Astrocyte of the spinal cord (primary cell): ENCODE results near the gene GTSE1.
A peak's percentile ranks its signal among the peaks of the same experiment; 100 is the strongest.

ENCODE experiments used
- DNase-seq: peaks from one replicate; pipeline ENCODE4 v3.0.0; 2011; ENCODE audit warnings: low read depth, low spot score
- H3K4me3 ChIP-seq: 2 replicates; pipeline ENCODE4 v1.5.1; 2011; ENCODE audit warnings: low read depth, mild to moderate bottlenecking, low read length, moderate library complexity
- in situ Hi-C: cut with HindIII; loops from 2 replicates; pipeline ENCODE4 v1.10.0; 2017; ENCODE audit warnings: low sequenced_read_pairs
- TF ChIP-seq, protein P1 (sequence below): IDR thresholded peaks from 2 replicates; pipeline ENCODE4 v1.5.1; 2012; ENCODE audit warnings: low read depth, mild to moderate bottlenecking, low read length, inconsistent platforms

Gene GTSE1

DNA sequence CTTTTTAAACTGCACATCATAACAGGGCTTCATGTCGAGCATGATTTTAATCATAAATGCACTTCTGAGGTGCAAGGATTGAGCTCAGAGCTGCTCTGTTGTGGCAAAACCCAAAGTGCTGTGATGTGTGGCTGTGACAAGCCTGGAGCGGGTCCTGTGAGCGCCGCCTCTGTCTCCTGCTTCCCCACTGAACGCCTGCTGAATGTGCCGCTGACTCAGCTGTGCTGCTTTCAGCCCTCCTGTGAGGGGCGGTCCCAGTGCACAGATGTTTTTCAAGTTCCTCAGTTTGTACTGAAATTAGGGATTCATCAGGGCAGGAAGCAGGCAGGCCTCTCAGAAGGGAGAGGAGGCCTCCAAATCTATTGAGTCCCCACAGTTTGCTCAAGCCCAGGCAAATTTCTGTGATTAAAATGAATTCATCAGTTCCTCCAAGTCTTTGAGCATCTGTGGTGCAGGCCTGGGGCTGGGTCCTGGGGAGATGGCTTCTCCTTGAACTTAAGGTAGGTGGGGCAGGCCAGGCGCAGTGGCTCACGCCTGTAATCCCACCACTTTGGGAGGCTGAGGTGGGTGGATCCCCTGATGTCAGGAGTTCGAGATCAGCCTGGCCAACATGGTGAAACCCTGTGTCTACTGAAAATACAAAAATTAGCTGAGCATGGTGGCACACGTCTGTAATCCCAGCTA is 3.0 kb upstream of the GTSE1 start:
- DNase-seq, result peak; percentile 59
- TF ChIP-seq, protein P1, sequence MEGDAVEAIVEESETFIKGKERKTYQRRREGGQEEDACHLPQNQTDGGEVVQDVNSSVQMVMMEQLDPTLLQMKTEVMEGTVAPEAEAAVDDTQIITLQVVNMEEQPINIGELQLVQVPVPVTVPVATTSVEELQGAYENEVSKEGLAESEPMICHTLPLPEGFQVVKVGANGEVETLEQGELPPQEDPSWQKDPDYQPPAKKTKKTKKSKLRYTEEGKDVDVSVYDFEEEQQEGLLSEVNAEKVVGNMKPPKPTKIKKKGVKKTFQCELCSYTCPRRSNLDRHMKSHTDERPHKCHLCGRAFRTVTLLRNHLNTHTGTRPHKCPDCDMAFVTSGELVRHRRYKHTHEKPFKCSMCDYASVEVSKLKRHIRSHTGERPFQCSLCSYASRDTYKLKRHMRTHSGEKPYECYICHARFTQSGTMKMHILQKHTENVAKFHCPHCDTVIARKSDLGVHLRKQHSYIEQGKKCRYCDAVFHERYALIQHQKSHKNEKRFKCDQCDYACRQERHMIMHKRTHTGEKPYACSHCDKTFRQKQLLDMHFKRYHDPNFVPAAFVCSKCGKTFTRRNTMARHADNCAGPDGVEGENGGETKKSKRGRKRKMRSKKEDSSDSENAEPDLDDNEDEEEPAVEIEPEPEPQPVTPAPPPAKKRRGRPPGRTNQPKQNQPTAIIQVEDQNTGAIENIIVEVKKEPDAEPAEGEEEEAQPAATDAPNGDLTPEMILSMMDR, result no peak
- in situ Hi-C loops, result no loop called here
- H3K4me3 ChIP-seq, result no peak overlapping the region

DNA sequence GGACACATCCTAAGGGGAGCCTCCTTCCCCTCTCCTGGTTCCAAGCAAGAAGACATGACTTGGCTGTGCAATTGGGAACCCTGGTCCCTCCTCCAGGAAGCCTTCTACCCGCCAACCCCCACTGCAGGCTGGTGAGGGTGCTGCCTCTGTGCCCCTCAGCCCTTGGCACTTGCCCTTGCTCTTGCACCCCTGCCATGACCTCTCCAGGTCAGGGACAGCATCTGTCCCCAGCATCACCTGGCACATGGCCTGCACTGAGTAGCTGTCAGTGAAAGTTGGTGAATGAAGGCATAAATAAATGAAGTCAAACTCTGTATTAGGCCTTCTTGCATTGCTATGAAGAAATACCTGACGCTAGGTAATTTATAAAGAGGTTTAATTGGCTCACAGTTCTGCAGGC is 1.9 kb upstream of the GTSE1 start:
- H3K4me3 ChIP-seq, result no peak overlapping the region
- TF ChIP-seq, protein P1, result no peak
- DNase-seq, result no peak
- in situ Hi-C loops, result no loop called here

DNA sequence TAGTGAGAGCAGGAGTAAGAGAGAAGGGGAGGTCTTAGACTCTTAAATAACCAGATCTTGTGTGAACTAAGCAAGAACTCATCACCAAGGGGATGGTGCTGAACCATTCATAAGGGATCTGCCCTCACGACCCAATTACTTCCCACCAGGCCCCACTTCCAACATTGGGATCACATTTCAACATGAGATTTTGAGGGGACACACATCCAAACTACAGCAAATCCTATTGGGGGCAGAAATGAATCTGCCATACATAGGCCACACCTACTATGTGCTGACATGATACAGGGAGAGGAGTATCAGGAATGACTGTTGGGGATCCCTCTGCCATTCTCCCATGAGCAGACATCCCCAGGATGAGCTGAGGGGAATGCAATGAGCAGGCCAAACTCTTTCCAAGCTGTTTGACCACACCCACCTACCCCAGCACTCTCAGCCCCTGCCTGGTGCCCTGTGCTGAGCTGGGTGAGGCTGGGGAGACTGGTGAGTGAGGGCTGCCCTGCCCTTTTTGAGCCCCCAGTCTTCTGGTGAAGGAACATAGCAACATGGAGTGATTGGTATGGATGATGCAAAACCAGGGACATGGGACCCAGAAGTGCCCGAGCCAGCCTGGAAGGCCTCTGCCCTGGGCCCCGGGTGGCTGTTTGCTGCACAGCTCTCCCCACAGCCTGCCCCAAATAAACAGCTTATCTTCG is 1.2 kb upstream of the GTSE1 start:
- TF ChIP-seq, protein P1, result no peak
- in situ Hi-C loops, result no loop called here
- H3K4me3 ChIP-seq, result no peak overlapping the region
- DNase-seq, result no peak

DNA sequence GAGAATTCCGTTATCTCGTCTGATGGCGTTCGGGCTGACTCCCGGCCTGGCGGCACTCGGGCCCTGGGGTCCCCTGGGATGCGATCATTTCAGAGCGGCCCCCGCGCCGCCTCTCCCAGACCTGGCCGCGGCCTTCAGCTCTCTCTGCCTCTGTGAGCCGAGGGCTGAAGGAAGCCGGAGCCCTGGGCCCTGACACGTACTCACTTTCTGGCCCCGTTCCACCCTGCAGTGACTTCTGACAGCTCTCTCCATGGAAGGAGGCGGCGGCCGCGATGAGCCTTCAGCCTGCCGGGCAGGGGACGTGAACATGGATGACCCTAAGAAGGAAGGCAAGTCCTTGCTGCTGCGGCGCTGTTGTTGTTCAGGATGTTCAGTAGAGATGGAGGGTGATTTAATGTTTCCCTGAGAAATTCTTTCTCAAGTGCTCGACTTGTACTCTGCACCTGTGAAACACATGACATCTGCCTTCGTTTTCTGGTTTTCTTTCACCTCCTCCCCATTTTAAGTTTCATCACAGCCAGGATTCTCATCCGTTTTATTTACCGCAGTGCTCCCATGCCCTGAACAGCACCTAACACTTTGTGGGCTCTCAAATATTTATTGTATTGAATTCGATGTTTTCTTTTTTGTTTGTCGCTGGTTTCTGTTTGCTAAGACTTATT is 612 bp downstream of the GTSE1 start:
- in situ Hi-C loops, result no loop called here
- peak overlapping the region; percentile 57 for H3K4me3 ChIP-seq
- TF ChIP-seq, protein P1, result no peak
- DNase-seq, result peak; percentile 27

DNA sequence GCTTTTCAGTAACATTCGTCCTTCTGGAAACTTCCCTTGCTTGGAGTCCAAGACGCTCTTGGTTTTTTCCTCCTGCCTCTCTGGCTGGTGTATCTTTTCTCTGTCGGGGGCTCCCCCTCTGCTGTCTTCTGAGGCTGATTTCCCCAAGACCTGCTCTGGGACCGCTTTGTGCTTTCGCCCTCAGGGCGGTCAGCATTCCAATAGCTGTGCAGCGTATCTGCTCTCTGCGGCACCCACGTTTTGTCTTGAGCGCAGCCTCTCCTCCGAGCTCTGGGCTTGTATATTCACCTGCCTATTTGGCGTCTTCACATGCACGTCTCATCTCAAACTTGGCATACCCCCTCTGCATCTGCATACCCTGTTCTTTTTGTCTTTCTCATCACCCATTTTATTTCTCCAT is 2.4 kb downstream of the GTSE1 start:
- H3K4me3 ChIP-seq, result no peak overlapping the region
- in situ Hi-C loops, result no loop called here
- TF ChIP-seq, protein P1, result no peak
- DNase-seq, result no peak

DNA sequence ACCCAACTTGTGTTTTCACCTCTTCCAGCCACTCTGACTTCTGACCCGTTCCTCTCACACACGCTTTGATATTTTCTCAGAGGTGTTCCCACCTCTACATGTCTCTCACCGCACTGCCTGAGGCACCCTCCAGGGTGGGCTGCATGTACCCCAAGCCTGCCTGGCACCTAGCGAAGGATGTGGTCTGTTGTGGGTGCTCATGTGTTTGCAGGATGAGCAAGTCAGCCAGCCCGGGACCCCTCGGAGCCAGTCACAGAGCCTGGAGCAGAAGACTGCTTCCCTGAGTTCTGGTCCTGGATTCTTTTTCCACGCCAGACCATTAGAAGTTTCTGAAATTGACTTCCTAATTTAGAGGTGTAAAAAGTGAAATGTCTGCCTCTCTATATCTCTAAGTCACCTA is 3.8 kb downstream of the GTSE1 start:
- H3K4me3 ChIP-seq, result no peak overlapping the region
- in situ Hi-C loops, result no loop called here
- no peak for DNase-seq
- TF ChIP-seq, protein P1, result no peak
